Type B pancreatic cell (in vitro differentiated cells): Measurements from ENCODE around the gene OXCT2. TPM values are rescaled to one million over a fixed set of nuclear protein-coding genes. Genes with fewer than 3 reads are reported as not detected.
"Not testable (repeated sequence)": the region's sequence is repeated elsewhere in the genome, so short reads cannot be mapped to it uniquely, and the experiment has no call there.

Experiments
- DNase-seq: peaks from one replicate; pipeline ENCODE4 v3.0.0; 2021; ENCODE audit warnings: mixed read lengths; ENCODE audit not compliant: unreplicated experiment; ENCODE audit errors: extremely low spot score
- H3K27ac Mint-ChIP-seq: 2 replicates; pipeline ENCODE4 v1.8.0; 2021; ENCODE audit warnings: mild to moderate bottlenecking, mixed read lengths
- H3K27me3 Mint-ChIP-seq: 2 replicates; pipeline ENCODE4 v1.8.0; 2021; ENCODE audit warnings: mixed read lengths
- H3K36me3 Mint-ChIP-seq: 2 replicates; pipeline ENCODE4 v1.8.0; 2021; ENCODE audit warnings: mixed read lengths
- H3K4me1 Mint-ChIP-seq: one replicate; pipeline ENCODE4 v1.8.0; 2021; ENCODE audit warnings: mixed read lengths; ENCODE audit not compliant: unreplicated experiment
- H3K4me3 Mint-ChIP-seq: 2 replicates; pipeline ENCODE4 v1.8.0; 2021; ENCODE audit warnings: mild to moderate bottlenecking, mixed read lengths
- H3K9me3 Mint-ChIP-seq: 2 replicates; pipeline ENCODE4 v1.8.0; 2021; ENCODE audit warnings: mixed read lengths
- CTCF ChIP-seq: fragments of 200-600 bp; sonication (generic); conservative IDR thresholded peaks from 2 replicates; pipeline ENCODE4 v1.5.0; 2021; ENCODE audit warnings: antibody characterized with exemption, mild to moderate bottlenecking
- total RNA-seq: library from RNA; stranded (reverse); gene quantifications from 2 replicates; pipeline ENCODE4 v1.2.1, GENCODE V29; 2021; ENCODE audit warnings: low replicate concordance

Gene OXCT2
- total RNA-seq, 1 donor from 2014 or later = 0.65 TPM

DNA sequence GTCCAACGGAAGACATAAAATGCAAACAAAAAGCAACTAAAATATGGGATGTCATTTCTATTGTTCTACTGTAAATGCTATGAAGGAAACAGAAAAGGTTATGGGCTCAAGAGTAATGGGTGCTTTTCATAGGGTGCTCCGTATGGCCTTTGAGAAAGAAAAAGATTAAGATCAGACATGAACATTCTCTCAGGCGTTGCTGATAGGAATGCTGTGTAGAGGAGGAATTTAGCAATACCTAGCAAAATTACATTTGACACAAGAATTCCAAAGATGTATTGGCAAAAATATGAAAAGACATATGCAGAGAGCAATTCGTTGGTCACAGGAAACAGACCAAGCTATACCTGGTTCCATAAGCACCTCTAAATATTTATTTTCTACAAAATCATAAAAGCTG, 5.7 kb upstream of the OXCT2 start:
- Mint-ChIP-seq H3K36me3 (no peaks in the 10 kb centered on the region), H3K9me3 (no peaks in the 10 kb centered on the region), H3K4me1 (no peaks in the 10 kb centered on the region), H3K4me3 (no peak overlapping the region), H3K27me3 (peaks cover 32% of the 10 kb centered on the region), H3K27ac (no peak overlapping the region)
- TF ChIP-seq CTCF = no peak
- no peak for DNase-seq

GRCh38 chr1:39776400-39776713, 5.2 kb upstream of the OXCT2 start:
- Mint-ChIP-seq H3K4me1 (no peaks in the 10 kb centered on the region), H3K27me3 (peaks cover 29% of the 10 kb centered on the region), H3K36me3 (no peaks in the 10 kb centered on the region), H3K27ac (no peak overlapping the region), H3K9me3 (no peaks in the 10 kb centered on the region), H3K4me3 (no peak overlapping the region)
- no peak for DNase-seq
- TF ChIP-seq CTCF = no peak

- DNase-seq, H3K9me3 Mint-ChIP-seq, H3K4me3 Mint-ChIP-seq, H3K4me1 Mint-ChIP-seq, H3K27ac Mint-ChIP-seq, H3K36me3 Mint-ChIP-seq: not testable (repeated sequence)
- H3K27me3 Mint-ChIP-seq = peaks cover 24% of the 10 kb centered on the region
Measured at GRCh38 chr1:39775676-39776399, 4.7 kb upstream of the OXCT2 start.

DNA sequence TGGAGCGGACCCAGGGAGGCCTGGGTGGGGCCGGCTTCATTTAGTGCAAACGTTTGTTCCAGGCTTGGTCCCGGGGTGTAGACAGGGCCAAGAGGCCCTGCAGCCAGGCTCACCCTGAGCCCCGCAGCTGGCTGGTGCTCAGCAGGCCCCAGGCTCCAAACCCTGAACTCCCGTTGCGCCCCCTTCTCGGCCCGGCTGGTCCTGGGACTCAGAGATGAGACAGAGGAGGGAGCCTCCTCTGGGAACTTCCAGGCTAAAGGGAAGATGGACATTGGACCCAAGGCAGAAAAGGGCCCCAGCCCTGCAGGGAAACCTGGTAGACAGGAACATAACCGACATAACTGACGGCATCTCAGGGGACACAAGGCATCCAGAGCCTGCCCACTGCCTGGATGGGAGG, 4.0 kb upstream of the OXCT2 start:
- not testable (repeated sequence) for H3K4me1 Mint-ChIP-seq, H3K9me3 Mint-ChIP-seq, H3K36me3 Mint-ChIP-seq, H3K4me3 Mint-ChIP-seq, H3K27ac Mint-ChIP-seq, DNase-seq
- peaks cover 22% of the 10 kb centered on the region for H3K27me3 Mint-ChIP-seq

- H3K9me3 Mint-ChIP-seq = not testable (repeated sequence)
Measured at GRCh38 chr1:39773369-39773979, 2.3 kb upstream of the OXCT2 start.

GRCh38 chr1:39770100-39771021, 787 bp downstream of the OXCT2 start:
- H3K36me3 Mint-ChIP-seq, H3K27ac Mint-ChIP-seq, H3K27me3 Mint-ChIP-seq, H3K9me3 Mint-ChIP-seq, H3K4me1 Mint-ChIP-seq, DNase-seq: not testable (repeated sequence)
- peak overlapping the region; percentile 80 for H3K4me3 Mint-ChIP-seq

More at GRCh38 chr1:39773369-39773979, 2.3 kb upstream of the OXCT2 start:
- H3K4me1 Mint-ChIP-seq, H3K4me3 Mint-ChIP-seq, DNase-seq, H3K36me3 Mint-ChIP-seq, H3K27ac Mint-ChIP-seq: not testable (repeated sequence)
- peaks cover 16% of the 10 kb centered on the region for H3K27me3 Mint-ChIP-seq

- not testable (repeated sequence) for H3K36me3 Mint-ChIP-seq, H3K4me1 Mint-ChIP-seq, H3K27ac Mint-ChIP-seq, DNase-seq, H3K27me3 Mint-ChIP-seq, H3K9me3 Mint-ChIP-seq, H3K4me3 Mint-ChIP-seq
Measured at GRCh38 chr1:39769502-39769901, 1.6 kb downstream of the OXCT2 start.

DNA sequence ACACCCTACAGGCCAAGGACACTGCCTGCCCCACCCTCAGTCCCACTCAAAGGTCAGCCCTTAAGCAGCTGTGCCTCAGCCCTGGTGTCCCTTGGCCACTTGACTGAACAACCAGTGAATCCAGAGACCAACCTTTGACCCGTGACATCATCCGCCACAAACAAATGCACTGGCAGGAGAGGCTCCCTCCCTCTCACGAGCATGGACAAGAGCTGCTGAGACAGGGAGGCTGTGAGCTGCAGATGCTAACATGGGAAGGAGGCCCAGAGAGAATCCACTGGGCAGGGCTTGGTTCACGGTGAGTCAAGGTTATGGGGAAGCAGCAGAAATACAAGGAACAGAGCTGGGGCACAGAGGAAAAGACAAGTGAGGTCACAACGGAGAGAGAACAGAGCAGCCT, 4.7 kb downstream of the OXCT2 start:
- not testable (repeated sequence) for H3K27ac Mint-ChIP-seq, H3K9me3 Mint-ChIP-seq, H3K4me1 Mint-ChIP-seq, H3K4me3 Mint-ChIP-seq, H3K27me3 Mint-ChIP-seq, H3K36me3 Mint-ChIP-seq, DNase-seq

- DNase-seq, H3K27ac Mint-ChIP-seq, H3K4me3 Mint-ChIP-seq, H3K4me1 Mint-ChIP-seq, H3K9me3 Mint-ChIP-seq, H3K27me3 Mint-ChIP-seq, H3K36me3 Mint-ChIP-seq: not testable (repeated sequence)
Measured at GRCh38 chr1:39764512-39764911, 6.6 kb downstream of the OXCT2 start.

DNA sequence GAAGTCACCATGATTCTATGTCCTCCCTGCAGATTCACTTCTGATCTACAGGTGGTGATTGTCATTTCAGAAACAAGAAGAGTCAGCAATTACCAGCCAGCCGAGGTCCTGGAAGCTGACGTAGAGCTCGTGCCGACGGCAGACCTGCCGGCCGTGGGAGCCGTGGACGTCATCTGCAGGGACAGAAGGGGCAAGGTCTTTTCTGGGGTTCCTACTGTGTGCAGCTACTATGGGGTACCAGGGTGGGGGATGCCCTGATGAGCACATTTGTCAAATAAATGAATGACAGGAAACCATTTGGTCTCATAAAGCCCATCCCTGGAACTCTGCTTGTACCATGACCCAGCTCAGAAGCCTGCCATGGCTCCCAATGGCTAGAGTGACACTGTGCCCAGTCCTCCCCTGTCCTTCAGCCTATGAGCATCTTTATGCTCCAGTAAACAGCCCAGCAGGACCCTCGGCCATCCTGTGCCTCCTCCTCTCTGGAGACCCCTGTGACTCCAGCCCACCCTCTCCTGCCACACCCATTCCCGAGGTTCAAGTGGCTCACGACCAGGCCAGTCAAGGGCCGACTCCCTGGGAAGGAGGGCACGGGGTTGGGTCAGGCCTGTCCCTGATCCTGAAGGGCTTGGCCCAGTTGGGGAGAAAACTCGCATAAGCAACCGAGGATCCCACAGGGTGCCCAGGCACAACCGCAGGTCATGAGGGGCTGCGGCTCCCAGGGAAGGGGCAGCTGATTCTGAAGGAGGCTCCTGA, 7.4 kb downstream of the OXCT2 start:
- H3K27ac Mint-ChIP-seq, H3K36me3 Mint-ChIP-seq, H3K4me1 Mint-ChIP-seq, H3K9me3 Mint-ChIP-seq, H3K4me3 Mint-ChIP-seq, DNase-seq, H3K27me3 Mint-ChIP-seq: not testable (repeated sequence)
